RWPE1 (cell line): ENCODE measurements around the gene ECE1.

Experiments used
- CTCF ChIA-PET: fragments of 350-600 bp; sonication (Branson Sonifier 250); formaldehyde crosslinking; extraction: SDS; loops from one replicate; lab custom pipeline; 2021; lab: Yijun Ruan, JAX
- POLR2A ChIA-PET: fragments of 400-600 bp; formaldehyde crosslinking; extraction: SDS; loops from one replicate; lab custom pipeline; 2020; ENCODE audit warnings: antibody characterized with exemption; ENCODE audit not compliant: low non-redundant PET; lab: Yijun Ruan, JAX
- DNase-seq: peaks from one replicate; pipeline ENCODE4 v3.0.0; 2012; ENCODE audit warnings: low spot score
- H3K27ac ChIP-seq: fragments of 450-650 bp; 2 replicates; pipeline ENCODE4 v1.5.1; 2017
- CTCF ChIP-seq: fragments of 450-650 bp; conservative IDR thresholded peaks from 2 replicates; pipeline ENCODE4 v1.5.1; 2017; ENCODE audit warnings: low read depth, mild to moderate bottlenecking

Gene ECE1

DNA sequence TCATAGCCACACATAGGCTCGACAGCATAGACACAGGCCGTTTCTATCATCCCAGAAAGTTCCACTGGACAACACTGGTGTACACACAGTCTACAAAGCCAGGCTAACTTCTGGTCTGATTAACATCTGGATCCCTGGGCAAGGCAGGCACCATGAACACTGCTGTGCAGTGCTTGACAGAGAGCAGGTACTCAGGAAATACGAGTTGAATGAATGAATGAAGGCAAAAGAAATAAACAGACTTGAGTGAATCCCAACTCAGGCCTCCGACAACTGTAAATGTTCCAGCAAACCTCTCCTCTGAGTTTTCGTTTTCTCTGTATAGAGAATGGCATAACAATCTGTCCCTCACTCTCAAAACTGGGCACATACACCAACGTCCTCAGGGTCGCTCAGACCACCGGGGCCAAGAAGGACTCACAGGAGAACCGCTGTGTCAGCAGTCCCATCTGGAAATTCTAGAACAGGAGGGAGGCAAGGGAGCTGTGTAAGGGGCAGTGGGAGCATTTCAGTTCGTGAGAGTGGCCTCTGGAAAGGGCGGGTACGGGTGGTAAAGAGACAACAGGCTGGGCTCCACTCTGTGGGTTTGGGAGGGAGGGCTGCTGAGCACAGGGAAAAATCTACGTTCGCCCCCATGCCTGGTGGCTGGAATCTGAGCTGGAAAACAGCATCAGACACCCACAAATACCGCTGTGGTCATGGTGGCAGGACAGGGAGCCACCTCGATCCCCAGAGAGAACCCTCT is 15.1 kb upstream of the ECE1 start:
- peak overlapping the region; percentile 45 for H3K27ac ChIP-seq
- no peak for DNase-seq
- CTCF ChIA-PET = interaction anchor here (1.1 kb wide), 1 partner anchor 63 kb away, joined by 4 read pairs; no protein-coding TSS in a partner anchor
- no peak for TF ChIP-seq CTCF
- POLR2A ChIA-PET = no interaction called here

DNA sequence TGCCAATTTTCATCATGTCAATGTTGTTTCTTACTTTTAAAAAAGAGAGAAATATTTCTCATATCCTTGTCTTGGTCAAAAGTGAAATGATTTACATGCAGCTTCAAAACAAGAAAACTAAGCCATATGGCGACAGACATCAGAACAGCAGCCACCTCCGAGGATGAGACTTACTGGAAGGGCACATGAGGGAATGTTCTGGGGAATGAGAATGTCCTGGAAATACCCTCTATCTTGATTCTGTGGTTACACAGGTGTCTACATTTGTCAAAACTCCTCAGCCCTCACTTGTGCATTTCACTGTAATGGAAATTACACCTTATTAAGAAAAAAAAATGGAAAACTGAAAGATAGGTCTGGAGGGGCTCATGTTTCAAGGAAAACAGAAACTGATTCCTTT is 14.2 kb upstream of the ECE1 start:
- TF ChIP-seq CTCF = no peak
- POLR2A ChIA-PET = no interaction called here
- DNase-seq = no peak
- CTCF ChIA-PET = no interaction called here
- H3K27ac ChIP-seq = peak overlapping the region; percentile 95

DNA sequence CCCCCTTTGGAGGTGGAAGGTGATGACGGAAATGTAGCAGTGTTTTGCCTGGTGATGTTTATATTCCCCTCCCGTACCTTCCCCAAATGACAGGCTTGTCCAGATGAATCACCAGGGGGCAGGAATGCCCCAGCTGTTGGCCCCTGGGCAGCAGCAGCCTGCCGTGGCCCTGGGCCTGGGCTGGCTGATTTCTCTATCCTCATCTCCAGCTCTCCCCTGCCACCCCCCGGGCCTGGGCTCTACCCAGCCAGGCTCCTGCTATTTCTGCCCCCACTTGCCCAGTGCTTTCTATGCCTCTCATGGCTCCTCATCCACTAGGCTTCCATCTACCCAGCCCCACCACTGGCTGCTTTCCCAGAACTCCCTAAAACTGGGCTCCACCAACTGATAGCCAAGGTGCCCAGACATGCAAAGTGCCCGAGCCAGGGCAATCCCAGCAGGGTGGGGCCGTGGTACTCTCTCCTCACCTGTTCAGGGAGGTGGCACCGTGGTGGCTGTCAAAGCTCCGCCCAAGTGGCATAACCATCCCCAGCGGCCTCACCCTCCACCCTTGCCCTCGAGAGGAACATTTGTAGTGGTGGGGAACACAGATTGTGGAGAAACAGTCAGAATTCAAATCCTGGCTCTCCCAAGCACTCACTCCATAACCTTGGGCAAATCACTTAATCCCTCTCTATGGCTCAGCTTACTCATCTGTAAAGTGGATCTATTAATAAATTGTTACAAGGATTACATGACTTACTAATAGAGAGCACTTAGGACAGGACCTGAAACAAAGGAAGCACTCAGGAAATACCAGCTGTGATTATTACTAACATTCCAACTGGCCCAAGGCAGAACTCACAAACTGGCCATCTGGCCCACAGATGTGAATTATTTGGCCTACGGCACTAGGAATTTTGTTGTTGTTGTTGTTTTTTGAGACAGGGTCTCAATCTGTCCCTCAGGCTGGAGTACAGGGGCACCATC is 12.8 kb upstream of the ECE1 start:
- ChIA-PET POLR2A (no interaction called here), CTCF (interaction anchor here (0.7 to 2.1 kb wide), 3 partner anchors 48 to 67 kb away, joined by 3 to 7 read pairs (median 6); no protein-coding TSS in a partner anchor)
- peak; percentile 73 for DNase-seq
- peak overlapping the region; percentile 95 for H3K27ac ChIP-seq
- TF ChIP-seq CTCF = no peak; the same call in 1 of the 2 replicates

DNA sequence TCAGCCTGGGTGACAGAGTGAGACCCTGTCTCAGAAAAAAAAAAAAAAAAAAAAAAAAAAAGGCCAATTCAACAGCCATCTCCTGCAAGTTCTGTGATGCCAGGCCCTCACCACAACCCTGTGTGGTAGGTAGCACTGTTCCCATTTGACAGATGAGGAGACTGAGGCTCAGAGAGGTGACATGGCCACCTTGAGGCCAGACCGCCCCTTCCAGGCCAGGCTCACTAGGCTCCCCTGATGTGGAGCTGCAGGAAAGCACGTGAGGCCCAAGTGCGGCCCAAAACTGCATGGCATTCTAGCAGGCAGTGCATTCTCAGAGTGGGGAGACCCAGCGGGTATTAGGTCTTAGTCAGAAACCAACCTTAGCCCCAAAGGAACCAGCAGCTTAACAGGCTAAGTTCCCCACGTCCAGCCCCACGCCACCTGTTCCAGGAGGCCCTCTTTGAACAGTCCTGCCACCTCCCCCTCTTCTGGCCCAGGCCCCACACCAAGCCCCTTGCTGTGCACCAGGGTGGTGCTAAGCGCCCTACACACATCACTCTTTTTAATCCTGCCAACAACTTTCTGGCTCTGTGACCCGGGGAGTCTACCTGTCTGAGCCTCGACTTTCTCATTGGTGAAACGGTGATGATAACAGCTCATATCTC is 11.7 kb upstream of the ECE1 start:
- ChIA-PET POLR2A (no interaction called here), CTCF (interaction anchor here (0.6 to 2.1 kb wide), 3 partner anchors 47 to 274 kb away, joined by 3 to 8 read pairs (median 6); no protein-coding TSS in a partner anchor)
- no peak for TF ChIP-seq CTCF
- DNase-seq = no peak
- peak overlapping the region; percentile 95 for H3K27ac ChIP-seq

DNA sequence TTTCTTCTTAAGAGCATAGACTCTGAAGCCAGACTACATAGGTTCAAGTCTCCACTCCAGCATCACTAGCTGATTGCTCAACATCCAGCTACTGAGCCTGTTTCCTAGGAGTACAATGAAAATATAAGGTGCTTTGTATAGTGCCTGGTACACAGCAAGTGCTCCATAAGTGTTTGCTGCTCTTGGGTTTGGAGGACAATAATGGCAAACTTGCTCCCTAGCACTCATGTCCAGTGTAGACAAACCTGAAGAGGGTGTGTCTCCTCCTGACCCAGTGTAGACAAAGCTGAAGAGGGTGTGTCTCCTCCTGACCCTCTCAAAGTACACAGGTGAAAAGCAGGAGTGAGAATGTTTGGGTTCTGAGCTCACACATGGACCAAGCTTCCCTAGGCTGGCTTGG is 10.5 kb upstream of the ECE1 start:
- ChIA-PET POLR2A (no interaction called here), CTCF (interaction anchor here (0.9 kb wide), 1 partner anchor 68 kb away, joined by 8 read pairs; no protein-coding TSS in a partner anchor)
- DNase-seq = no peak
- H3K27ac ChIP-seq = peak overlapping the region; percentile 95
- no peak for TF ChIP-seq CTCF
